Measurements from ENCODE around the gene ADAMTS19.

GRCh38 chr5:129781594-129781993 is 321.5 kb downstream of the ADAMTS19 start:
- TF ChIP-seq POLR2AphosphoS5 (IDR thresholded peaks at IDR 0.05; ENCODE audit: low read depth, low read length) (no peak), SIN3A (IDR thresholded peaks at IDR 0.05; ENCODE audit: borderline replicate concordance, insufficient read depth, low read length) (no peak), FOXP2 (optimal IDR thresholded peaks at IDR 0.05; ENCODE audit: borderline replicate concordance, extremely low read depth, extremely low read length, insufficient read depth) (no peak)
- TF ChIP-seq, protein P1, sequence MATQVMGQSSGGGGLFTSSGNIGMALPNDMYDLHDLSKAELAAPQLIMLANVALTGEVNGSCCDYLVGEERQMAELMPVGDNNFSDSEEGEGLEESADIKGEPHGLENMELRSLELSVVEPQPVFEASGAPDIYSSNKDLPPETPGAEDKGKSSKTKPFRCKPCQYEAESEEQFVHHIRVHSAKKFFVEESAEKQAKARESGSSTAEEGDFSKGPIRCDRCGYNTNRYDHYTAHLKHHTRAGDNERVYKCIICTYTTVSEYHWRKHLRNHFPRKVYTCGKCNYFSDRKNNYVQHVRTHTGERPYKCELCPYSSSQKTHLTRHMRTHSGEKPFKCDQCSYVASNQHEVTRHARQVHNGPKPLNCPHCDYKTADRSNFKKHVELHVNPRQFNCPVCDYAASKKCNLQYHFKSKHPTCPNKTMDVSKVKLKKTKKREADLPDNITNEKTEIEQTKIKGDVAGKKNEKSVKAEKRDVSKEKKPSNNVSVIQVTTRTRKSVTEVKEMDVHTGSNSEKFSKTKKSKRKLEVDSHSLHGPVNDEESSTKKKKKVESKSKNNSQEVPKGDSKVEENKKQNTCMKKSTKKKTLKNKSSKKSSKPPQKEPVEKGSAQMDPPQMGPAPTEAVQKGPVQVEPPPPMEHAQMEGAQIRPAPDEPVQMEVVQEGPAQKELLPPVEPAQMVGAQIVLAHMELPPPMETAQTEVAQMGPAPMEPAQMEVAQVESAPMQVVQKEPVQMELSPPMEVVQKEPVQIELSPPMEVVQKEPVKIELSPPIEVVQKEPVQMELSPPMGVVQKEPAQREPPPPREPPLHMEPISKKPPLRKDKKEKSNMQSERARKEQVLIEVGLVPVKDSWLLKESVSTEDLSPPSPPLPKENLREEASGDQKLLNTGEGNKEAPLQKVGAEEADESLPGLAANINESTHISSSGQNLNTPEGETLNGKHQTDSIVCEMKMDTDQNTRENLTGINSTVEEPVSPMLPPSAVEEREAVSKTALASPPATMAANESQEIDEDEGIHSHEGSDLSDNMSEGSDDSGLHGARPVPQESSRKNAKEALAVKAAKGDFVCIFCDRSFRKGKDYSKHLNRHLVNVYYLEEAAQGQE (IDR thresholded peaks at IDR 0.05; ENCODE audit: insufficient read depth in 1 of 2, low read depth in 2 of 2, low read length in 2 of 2) = no peak
